Adrenal gland (tissue), 12 donors: Measurements from ENCODE around the gene GCGR. TPM values are rescaled to one million over a fixed set of nuclear protein-coding genes. Genes with fewer than 3 reads are reported as not detected.

Experiments
- DNase-seq, 7 donors: peaks; one replicate each; pipeline ENCODE4 v3.0.0-alpha.2; 2019 to 2020
- H3K27ac ChIP-seq, 5 donors: fragments of 200-600 bp; sonication (generic) in 4 of 5; 1 replicate in 3 of 5; 2 replicates in 2 of 5; pipeline versions ENCODE4 v1.5.1 to v1.8.0; 2016 to 2020; ENCODE audit warnings: mild to moderate bottlenecking in 1 of 5
- H3K27me3 ChIP-seq: fragments of 200-600 bp; 2 replicates; pipeline ENCODE4 v1.8.0; 2021
- H3K36me3 ChIP-seq, 2 donors: fragments of 200-600 bp; replicated peaks in 1 of 2; 1 replicate in 1 of 2; 2 replicates in 1 of 2; pipeline versions ENCODE4 v1.5.1 to v1.8.0; 2018 to 2022
- H3K4me1 ChIP-seq, 2 donors: fragments of 200-600 bp; replicated peaks in 1 of 2; 1 replicate in 1 of 2; 2 replicates in 1 of 2; pipeline versions ENCODE4 v1.5.1 to v1.8.0; 2018 to 2021
- H3K4me3 ChIP-seq, 4 donors: fragments of 200-600 bp; sonication (generic) in 3 of 4; one replicate each; pipeline ENCODE4 v1.5.1; 2016 to 2018
- H3K9me3 ChIP-seq, 3 donors: fragments of 200-600 bp; sonication (generic) in 1 of 3; replicated peaks in 1 of 3; 1 replicate in 2 of 3; 2 replicates in 1 of 3; pipeline versions ENCODE4 v1.5.1 to v1.8.0; 2016 to 2021
- CTCF ChIP-seq, 6 experiments: fragments of 450-650 bp in 4 of 6; fragments of 200-600 bp in 2 of 6; sonication (generic) in 1 of 6; IDR thresholded peaks; 1 replicate in 5 of 6; 2 replicates in 1 of 6; pipeline versions ENCODE4 v1.5.1 to v1.8.0; 2016 to 2021; ENCODE audit warnings: antibody characterized with exemption in 6 of 6, mild to moderate bottlenecking in 2 of 6, moderate library complexity in 1 of 6
- POLR2A ChIP-seq, 2 donors: fragments of 450-650 bp; IDR thresholded peaks; one replicate each; pipeline ENCODE4 v1.6.1; 2017; ENCODE audit warnings: antibody characterized with exemption in 2 of 2, mild to moderate bottlenecking in 2 of 2, moderate library complexity in 1 of 2
- WGBS, 4 donors: extraction: QIAGEN DNeasy Blood & Tissue Kit in 2 of 4; methylation state at CpG; one replicate each; pipeline versions ENCODE4 v1.1.5 to v1.1.7; 2013 to 2017; 5-methylcytosine and 5-hydroxymethylcytosine counted together
- intact Hi-C, 2 donors: fragments of 100-400 bp; cut with DNase I; formaldehyde crosslinking; loops; one replicate each; pipeline versions ENCODE4 v1.14.1 to v1.15.0; 2022 to 2023
- polyA plus RNA-seq, 3 donors: library from polyadenylated mRNA; stranded (reverse); fragments of 200-250 nt in 2 of 3; fragments of 350-450 nt in 1 of 3; fragmentation: Illumina TruSeq in 1 of 3; extraction: RNeasy Lipid Tissue Mini Kit (QIAGEN cat#74804) in 1 of 3; gene quantifications; one replicate each; pipeline ENCODE4 v1.2.3, GENCODE V29; 2013 to 2014
- total RNA-seq, 9 donors: library from RNA; depleted of rRNA in 4 of 9; stranded (reverse); fragments of >200 nt in 4 of 9; fragments of 120-200 nt in 1 of 9; fragmentation: NEBNext Ultra II Directional in 1 of 9; extraction: Animal tissue kit (Norgen Biotek cat#: 25700) in 1 of 9; gene quantifications; one replicate each; pipeline versions ENCODE4 v1.1.0 to v1.2.4, GENCODE V29; 2013 to 2023
- donor health status: healthy with polysubstance abuse.
- donor health status: Bipolar disorder and iron deficiency.
- donor health status: DM: yes; HTN: yes; CAD: no.
- donor health status: DM: no; HTN: no; CAD: no.
- donor health status: DM: no; HTN: no; CAD: no.
- donor health status: DM: yes; HTN: yes; CAD: no.

GCGR gene
- total and polyA plus RNA-seq, 12 donors = 0.11 to 48.7 (median 2.1) TPM; not detected in 3

DNA sequence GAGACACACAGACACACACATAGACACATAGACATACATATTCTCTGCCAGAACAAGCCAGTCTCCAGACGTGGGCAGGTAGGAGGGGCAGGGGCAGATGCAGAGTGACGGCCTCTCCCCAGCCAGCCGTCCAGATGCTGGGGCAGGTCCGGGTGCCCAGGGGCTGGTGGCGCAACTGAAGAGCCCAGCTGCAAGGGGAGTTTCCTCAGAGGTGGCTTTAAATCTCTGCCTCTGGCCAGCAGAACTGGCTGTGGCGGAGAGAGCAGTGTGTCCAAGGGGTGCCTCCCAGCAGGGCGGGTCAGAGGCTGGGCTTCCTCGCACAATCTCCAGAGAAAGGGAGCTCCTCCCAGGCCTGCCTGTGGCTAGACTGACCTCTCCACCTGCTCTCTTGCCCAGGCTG lies 9.4 kb upstream of the GCGR start:
- no peaks in the 10 kb centered on the region for H3K36me3 ChIP-seq
- no peak for DNase-seq
- no peak overlapping the region for H3K27ac ChIP-seq
- no peaks in the 10 kb centered on the region for H3K27me3 ChIP-seq
- no peak overlapping the region for H3K4me3 ChIP-seq
- 50 to 92% (median 58%) methylated on average over 2 to 8 of the region's 8 CpGs for WGBS, 4 donors
- H3K4me1 ChIP-seq = no peaks in the 10 kb centered on the region
- intact Hi-C loops = no loop called here
- TF ChIP-seq CTCF (IDR thresholded peaks at IDR 0.05) = no peak
- TF ChIP-seq POLR2A (IDR thresholded peaks at IDR 0.05) = no peak
- no peaks in the 10 kb centered on the region for H3K9me3 ChIP-seq

DNA sequence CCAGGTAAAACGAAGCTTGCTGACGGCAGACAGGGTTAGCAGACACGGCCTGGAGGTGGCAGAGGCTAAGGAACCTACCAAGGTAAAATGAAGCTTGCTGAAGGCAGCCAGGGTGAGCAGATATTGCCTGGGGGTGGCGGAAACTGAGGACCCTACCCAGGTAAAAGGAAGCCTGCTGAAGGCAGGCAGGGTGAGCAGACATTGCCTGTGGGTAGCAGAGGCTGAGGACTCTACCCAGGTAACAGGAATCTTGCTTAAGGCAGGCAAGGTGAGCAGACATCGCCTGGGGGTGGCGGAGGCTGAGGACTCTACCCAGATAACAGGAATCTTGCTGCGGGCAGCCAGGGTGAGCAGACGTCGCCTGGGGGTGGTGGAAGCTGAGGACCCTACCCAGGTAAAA lies 2.6 kb upstream of the GCGR start:
- H3K4me1 ChIP-seq = peaks cover 0 to 10% of the 10 kb centered on the region in 2 donors
- no peaks in the 10 kb centered on the region for H3K9me3 ChIP-seq
- WGBS, 4 donors = 84 to 88% (median 85%) methylated on average over 9 of the region's 9 CpGs
- TF ChIP-seq POLR2A (IDR thresholded peaks at IDR 0.05) (no peak), CTCF (IDR thresholded peaks at IDR 0.05) (no peak)
- H3K27me3 ChIP-seq = peaks cover 34% of the 10 kb centered on the region
- DNase-seq = no peak
- no peak overlapping the region for H3K4me3 ChIP-seq
- no peaks in the 10 kb centered on the region for H3K36me3 ChIP-seq
- intact Hi-C loops = no loop called here
- H3K27ac ChIP-seq = no peak overlapping the region

- Histone ChIP-seq H3K4me3 (no peak overlapping the region), H3K36me3 (no peaks in the 10 kb centered on the region), H3K4me1 (peaks cover 0 to 10% of the 10 kb centered on the region in 2 donors), H3K27me3 (peaks cover 34% of the 10 kb centered on the region), H3K9me3 (no peaks in the 10 kb centered on the region), H3K27ac (no peak overlapping the region)
- no peak for DNase-seq
- intact Hi-C loops = no loop called here
- 72 to 80% (median 74%) methylated on average over 4 to 9 of the region's 9 CpGs for WGBS, 4 donors
- TF ChIP-seq POLR2A (IDR thresholded peaks at IDR 0.05) (no peak), CTCF (IDR thresholded peaks at IDR 0.05) (no peak)
These were observed 1.7 kb upstream of the GCGR start for GRCh38 chr17:81802048-81802758.

DNA sequence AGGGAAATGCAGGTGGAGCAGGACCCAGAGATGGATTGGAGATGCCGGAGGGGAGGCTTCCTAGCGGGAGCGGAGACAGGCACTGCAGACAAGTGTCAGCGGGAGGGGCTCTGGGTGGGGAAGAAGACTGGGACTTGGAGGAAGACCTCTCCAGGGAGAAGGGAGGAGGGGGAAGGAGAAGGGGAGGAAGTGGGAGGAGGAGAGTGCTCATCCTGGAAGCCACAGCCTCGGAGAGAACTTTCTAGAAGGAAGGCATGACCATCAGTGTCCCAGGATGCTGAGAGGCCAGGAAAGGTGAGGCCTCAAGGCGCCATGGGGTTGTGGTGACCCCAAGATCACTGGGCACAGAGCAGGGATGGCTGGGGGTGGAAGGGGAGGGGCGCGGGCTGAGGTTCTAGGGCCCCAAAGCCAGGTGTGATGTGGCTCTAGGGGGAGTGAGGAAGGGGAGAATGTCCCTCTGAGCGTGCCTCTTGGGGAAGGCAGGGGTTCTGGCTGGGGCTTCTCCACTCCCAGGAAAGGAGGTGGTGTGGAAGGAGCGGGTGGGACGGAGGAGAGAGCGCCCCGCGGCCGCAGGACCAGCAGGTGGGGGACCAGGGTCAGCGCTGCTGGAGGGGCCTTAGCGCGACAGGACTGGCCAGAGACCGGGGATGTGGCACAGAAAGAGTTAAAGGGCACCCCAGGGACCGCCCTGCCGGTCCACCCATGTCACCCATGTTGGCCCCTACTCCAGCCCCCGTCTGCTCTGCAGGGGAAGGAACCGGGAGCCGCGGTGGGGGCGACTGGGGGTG lies 900 bp upstream of the GCGR start:
- no peaks in the 10 kb centered on the region for H3K9me3 ChIP-seq
- no peaks in the 10 kb centered on the region for H3K36me3 ChIP-seq
- intact Hi-C loops = no loop called here
- no peak overlapping the region for H3K27ac ChIP-seq
- DNase-seq = no peak
- H3K4me3 ChIP-seq = no peak overlapping the region
- peaks cover 0 to 10% of the 10 kb centered on the region in 2 donors for H3K4me1 ChIP-seq
- 27 to 37% (median 30%) methylated on average over 17 to 26 of the region's 26 CpGs for WGBS, 4 donors
- TF ChIP-seq CTCF (IDR thresholded peaks at IDR 0.05) = no peak
- TF ChIP-seq POLR2A (IDR thresholded peaks at IDR 0.05) = no peak
- peaks cover 34% of the 10 kb centered on the region for H3K27me3 ChIP-seq
